Mesendoderm (in vitro differentiated cells): Measurements from ENCODE around the gene CSNK1E.

Experiments used
- DNase-seq: peaks from one replicate; pipeline ENCODE4 v3.0.0; 2013
- H2AK5ac ChIP-seq: 2 replicates; pipeline ENCODE4 v1.6.1; 2013; ENCODE audit warnings: low read length, inconsistent platforms
- H2BK120ac ChIP-seq: 2 replicates; pipeline ENCODE4 v1.6.1; 2013; ENCODE audit warnings: low read depth, mild to moderate bottlenecking, low read length, moderate library complexity, mixed read lengths
- H2BK15ac ChIP-seq: replicated peaks from 2 replicates; pipeline ENCODE4 v1.6.1; 2013; ENCODE audit warnings: low read depth, mild to moderate bottlenecking, moderate library complexity
- H2BK5ac ChIP-seq: 2 replicates; pipeline ENCODE4 v1.6.1; 2013; ENCODE audit warnings: low read length, inconsistent platforms
- H3K18ac ChIP-seq: 2 replicates; pipeline ENCODE4 v1.6.1; 2013; ENCODE audit warnings: mild to moderate bottlenecking, low read length, mixed read lengths
- H3K23ac ChIP-seq: one replicate; pipeline ENCODE4 v1.6.1; 2013; ENCODE audit warnings: low read length
- H3K27ac ChIP-seq: 2 replicates; pipeline ENCODE4 v1.5.1; 2013; ENCODE audit warnings: low read depth, mild to moderate bottlenecking, inconsistent platforms, low read length, moderate library complexity
- H3K27me3 ChIP-seq: 2 replicates; pipeline ENCODE4 v1.6.1; 2013; ENCODE audit warnings: low read length, control low read depth, mild to moderate bottlenecking, inconsistent platforms; ENCODE audit not compliant: insufficient read depth, poor library complexity
- H3K36me3 ChIP-seq: 2 replicates; pipeline ENCODE4 v1.6.1; 2013; ENCODE audit warnings: low read length, inconsistent platforms; ENCODE audit not compliant: control insufficient read depth, insufficient read depth
- H3K4ac ChIP-seq: one replicate; pipeline ENCODE4 v1.6.1; 2013; ENCODE audit warnings: low read depth, mild to moderate bottlenecking, low read length, moderate library complexity
- H3K4me1 ChIP-seq: 2 replicates; pipeline ENCODE4 v1.6.1; 2013; ENCODE audit warnings: low read depth, low read length, inconsistent platforms; ENCODE audit not compliant: control insufficient read depth
- H3K4me2 ChIP-seq: 2 replicates; pipeline ENCODE4 v1.6.1; 2013; ENCODE audit warnings: low read length
- H3K4me3 ChIP-seq: 2 replicates; pipeline ENCODE4 v1.5.1; 2013; ENCODE audit warnings: mild to moderate bottlenecking, low read length
- H3K56ac ChIP-seq: one replicate; pipeline ENCODE4 v1.6.1; 2013; ENCODE audit warnings: low read length
- H3K79me1 ChIP-seq: 2 replicates; pipeline ENCODE4 v1.6.1; 2013; ENCODE audit warnings: low read length, inconsistent platforms
- H3K79me2 ChIP-seq: 2 replicates; pipeline ENCODE4 v1.6.1; 2013; ENCODE audit warnings: mild to moderate bottlenecking, low read length; ENCODE audit not compliant: control insufficient read depth, insufficient read depth
- H3K9ac ChIP-seq: 2 replicates; pipeline ENCODE4 v1.6.1; 2013; ENCODE audit warnings: low read length, inconsistent platforms
- H4K5ac ChIP-seq: one replicate; pipeline ENCODE4 v1.6.1; 2013; ENCODE audit warnings: low read length
- H4K8ac ChIP-seq: one replicate; pipeline ENCODE4 v1.6.1; 2013; ENCODE audit warnings: low read depth, mild to moderate bottlenecking, control low read depth, low read length, moderate library complexity
- WGBS: extraction: QIAGEN DNeasy Blood & Tissue Kit; methylation state at CpG from one replicate; pipeline ENCODE4 v1.1.7; 2013; ENCODE audit warnings: low lambda C conversion rate, missing lambda C conversion rate; ENCODE audit not compliant: insufficient coverage; ENCODE audit errors: extremely low coverage; 5-methylcytosine and 5-hydroxymethylcytosine counted together

The CSNK1E gene

GRCh38 chr22:38295339-38295738, 21.9 kb downstream of the CSNK1E start:
- no peak overlapping the region for H3K23ac ChIP-seq
- no peak overlapping the region for H3K18ac ChIP-seq
- no peak overlapping the region for H3K4me2 ChIP-seq
- no peak overlapping the region for H3K56ac ChIP-seq
- peaks cover 3% of the 10 kb centered on the region for H3K79me1 ChIP-seq
- H2BK120ac ChIP-seq = no peak overlapping the region
- no peaks in the 10 kb centered on the region for H3K27me3 ChIP-seq
- no peak for DNase-seq
- no peak overlapping the region for H4K5ac ChIP-seq
- H3K4me3 ChIP-seq = no peak overlapping the region
- no peaks in the 10 kb centered on the region for H3K4me1 ChIP-seq
- no peak overlapping the region for H2AK5ac ChIP-seq
- no CpG with 5 or more reads among the region's 6 CpGs for WGBS
- H3K27ac ChIP-seq = no peak overlapping the region
- peaks cover 35% of the 10 kb centered on the region for H3K36me3 ChIP-seq
- H2BK5ac ChIP-seq = no peak overlapping the region
- H2BK15ac ChIP-seq = no peak overlapping the region
- H4K8ac ChIP-seq = no peak overlapping the region
- no peak overlapping the region for H3K9ac ChIP-seq
- no peak overlapping the region for H3K4ac ChIP-seq
- H3K79me2 ChIP-seq = peaks cover 2% of the 10 kb centered on the region

DNA sequence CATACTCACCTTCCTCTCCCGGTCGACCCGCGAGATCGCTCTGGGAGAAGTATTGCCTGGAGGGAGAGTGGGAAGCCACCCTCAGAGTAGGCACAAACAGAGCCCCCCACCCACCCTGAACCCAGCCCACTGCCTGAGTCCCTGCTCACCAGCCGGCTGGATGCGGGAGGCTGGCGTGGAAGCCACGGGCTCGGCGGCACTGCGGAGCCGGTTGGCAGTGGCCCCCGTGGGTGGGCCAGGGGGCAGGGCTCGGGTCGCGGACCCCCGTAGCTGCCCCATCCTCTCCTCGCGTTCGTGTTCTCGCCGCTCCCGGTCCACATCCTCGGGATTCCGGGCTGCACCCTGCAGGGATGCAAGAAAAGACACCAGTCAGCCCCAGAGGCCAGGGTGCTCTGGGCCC, 23.0 kb downstream of the CSNK1E start:
- no CpG with 5 or more reads among the region's 26 CpGs for WGBS

GRCh38 chr22:38292694-38293093, 24.5 kb downstream of the CSNK1E start:
- peaks cover 2% of the 10 kb centered on the region for H3K79me2 ChIP-seq
- H3K4ac ChIP-seq = no peak overlapping the region
- H4K5ac ChIP-seq = no peak overlapping the region
- no peak for DNase-seq
- WGBS = no CpG with 5 or more reads among the region's 9 CpGs
- no peak overlapping the region for H2AK5ac ChIP-seq
- H3K9ac ChIP-seq = no peak overlapping the region
- no peaks in the 10 kb centered on the region for H3K27me3 ChIP-seq
- no peaks in the 10 kb centered on the region for H3K79me1 ChIP-seq
- no peak overlapping the region for H3K4me2 ChIP-seq
- H3K56ac ChIP-seq = no peak overlapping the region
- H2BK5ac ChIP-seq = no peak overlapping the region
- H3K18ac ChIP-seq = no peak overlapping the region
- no peak overlapping the region for H2BK15ac ChIP-seq
- H3K4me1 ChIP-seq = no peaks in the 10 kb centered on the region
- no peak overlapping the region for H3K4me3 ChIP-seq
- H2BK120ac ChIP-seq = no peak overlapping the region
- H3K27ac ChIP-seq = no peak overlapping the region
- peaks cover 25% of the 10 kb centered on the region for H3K36me3 ChIP-seq
- H3K23ac ChIP-seq = no peak overlapping the region
- H4K8ac ChIP-seq = no peak overlapping the region

More for the DNA sequence above, 23.0 kb downstream of the CSNK1E start:
- Histone ChIP-seq H3K27ac (no peak overlapping the region), H3K23ac (no peak overlapping the region), H2BK15ac (no peak overlapping the region), H2BK120ac (no peak overlapping the region), H3K4me2 (no peak overlapping the region), H3K27me3 (no peaks in the 10 kb centered on the region), H2BK5ac (no peak overlapping the region), H3K4me1 (no peaks in the 10 kb centered on the region), H3K4me3 (no peak overlapping the region), H3K4ac (no peak overlapping the region), H3K36me3 (peaks cover 31% of the 10 kb centered on the region), H3K79me2 (peaks cover 2% of the 10 kb centered on the region), H3K79me1 (peaks cover 3% of the 10 kb centered on the region), H2AK5ac (no peak overlapping the region), H4K5ac (no peak overlapping the region), H3K18ac (no peak overlapping the region), H3K56ac (no peak overlapping the region), H3K9ac (no peak overlapping the region), H4K8ac (no peak overlapping the region)
- no peak for DNase-seq

DNA sequence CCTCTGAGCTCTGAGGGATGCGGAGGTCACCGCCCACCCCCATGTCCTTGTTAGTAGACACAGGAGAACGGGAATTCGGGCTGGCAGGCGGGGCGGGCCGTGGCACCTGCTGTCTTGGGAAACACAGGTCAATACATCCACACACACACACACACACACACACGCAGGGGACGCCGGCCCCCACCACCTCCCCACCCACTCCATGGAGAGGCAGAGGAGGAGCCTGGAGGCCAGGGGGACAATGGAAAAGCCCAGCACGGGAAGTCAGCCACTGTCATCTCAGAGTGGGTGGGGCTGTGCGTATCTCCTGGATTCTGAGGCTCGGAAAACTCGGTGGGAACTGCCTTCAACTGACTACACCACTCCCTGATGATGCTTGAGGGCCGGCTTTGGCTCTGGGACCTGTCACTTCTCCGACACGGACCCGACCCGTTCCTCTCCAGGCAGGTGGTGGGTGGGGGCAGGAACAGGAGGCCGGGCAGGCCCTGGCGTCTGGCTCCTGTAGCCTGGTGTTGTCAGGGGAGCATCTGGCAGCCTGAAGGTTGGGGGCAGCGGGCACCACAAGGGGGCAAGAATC, 25.9 kb downstream of the CSNK1E start:
- Histone ChIP-seq H3K4ac (no peak overlapping the region), H3K79me2 (no peaks in the 10 kb centered on the region), H3K9ac (no peak overlapping the region), H3K27ac (no peak overlapping the region), H3K79me1 (no peaks in the 10 kb centered on the region), H2BK5ac (no peak overlapping the region), H3K23ac (no peak overlapping the region), H3K4me1 (no peaks in the 10 kb centered on the region), H3K18ac (no peak overlapping the region), H3K4me2 (no peak overlapping the region), H4K5ac (no peak overlapping the region), H4K8ac (no peak overlapping the region), H3K27me3 (no peaks in the 10 kb centered on the region), H2BK15ac (no peak overlapping the region), H3K36me3 (peaks cover 17% of the 10 kb centered on the region), H2AK5ac (no peak overlapping the region), H3K4me3 (no peak overlapping the region), H2BK120ac (no peak overlapping the region), H3K56ac (no peak overlapping the region)
- WGBS = no CpG with 5 or more reads among the region's 22 CpGs
- DNase-seq = no peak

DNA sequence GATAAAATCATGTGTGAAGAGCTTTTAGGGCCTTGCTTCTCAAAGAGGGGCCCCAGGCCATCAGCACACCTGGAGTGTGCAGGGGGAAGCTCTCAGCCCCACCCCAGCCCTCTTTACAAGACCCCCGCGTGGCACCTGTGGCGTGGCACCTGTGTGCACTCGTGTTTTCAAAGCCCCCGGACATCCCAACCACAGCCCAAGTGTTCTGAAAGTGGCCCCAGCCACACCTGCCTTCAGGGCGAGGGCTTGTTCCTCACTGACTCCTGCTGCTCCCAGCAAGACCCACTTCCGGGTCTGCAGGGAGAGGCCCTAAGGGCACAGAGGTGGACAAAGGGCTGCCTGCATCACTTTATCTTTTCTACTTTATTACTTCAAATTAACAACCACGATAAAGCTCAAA, 26.9 kb downstream of the CSNK1E start:
- Histone ChIP-seq H3K56ac (no peak overlapping the region), H3K36me3 (peaks cover 8% of the 10 kb centered on the region), H3K27me3 (no peaks in the 10 kb centered on the region), H3K4me2 (no peak overlapping the region), H4K8ac (no peak overlapping the region), H3K4ac (no peak overlapping the region), H3K27ac (no peak overlapping the region), H2BK120ac (no peak overlapping the region), H3K23ac (no peak overlapping the region), H2BK5ac (no peak overlapping the region), H3K79me1 (no peaks in the 10 kb centered on the region), H4K5ac (no peak overlapping the region), H3K9ac (no peak overlapping the region), H2BK15ac (no peak overlapping the region), H3K4me1 (no peaks in the 10 kb centered on the region), H3K79me2 (no peaks in the 10 kb centered on the region), H2AK5ac (no peak overlapping the region), H3K4me3 (no peak overlapping the region), H3K18ac (no peak overlapping the region)
- WGBS = 100% methylated on average over 1 of the region's 8 CpGs
- no peak for DNase-seq

DNA sequence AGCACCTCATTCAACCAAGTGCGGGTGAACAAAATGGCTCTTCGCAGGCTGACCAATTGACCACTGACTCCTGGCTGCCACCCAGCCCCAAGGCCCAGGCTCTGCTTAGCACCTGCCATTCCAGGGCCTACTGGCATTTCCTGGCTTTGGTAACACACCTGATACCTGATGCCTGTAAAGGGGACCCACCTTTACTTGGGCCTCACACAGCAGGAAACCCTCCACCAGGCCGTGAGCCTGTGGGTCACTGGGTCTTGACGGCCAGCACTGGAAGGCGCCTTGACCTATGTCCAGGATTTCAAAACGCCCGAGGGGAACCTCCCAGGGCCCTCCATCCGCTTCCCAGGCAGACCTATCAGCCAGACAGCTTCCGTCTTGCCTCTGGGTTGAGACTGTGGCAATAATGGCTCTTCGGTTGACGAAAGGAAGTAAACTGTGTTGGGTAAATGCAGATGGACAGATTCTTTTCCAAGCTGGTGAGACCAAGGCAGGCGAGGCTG, 27.6 kb downstream of the CSNK1E start:
- Histone ChIP-seq H3K56ac (no peak overlapping the region), H3K9ac (no peak overlapping the region), H3K4me3 (no peak overlapping the region), H2BK15ac (no peak overlapping the region), H3K79me1 (no peaks in the 10 kb centered on the region), H3K4me2 (no peak overlapping the region), H2AK5ac (no peak overlapping the region), H3K36me3 (peaks cover 6% of the 10 kb centered on the region), H2BK5ac (no peak overlapping the region), H3K18ac (no peak overlapping the region), H3K27me3 (no peaks in the 10 kb centered on the region), H3K79me2 (no peaks in the 10 kb centered on the region), H3K23ac (no peak overlapping the region), H2BK120ac (no peak overlapping the region), H3K4ac (no peak overlapping the region), H3K4me1 (no peaks in the 10 kb centered on the region), H4K8ac (no peak overlapping the region), H3K27ac (no peak overlapping the region), H4K5ac (no peak overlapping the region)
- no CpG with 5 or more reads among the region's 12 CpGs for WGBS
- no peak for DNase-seq
